Activated CD4-positive, alpha-beta T cell treated with anti-CD3 and anti-CD28 coated beads, Interleukin-2, amount 50 U/mL, for 48 hours (primary cell): ENCODE results near the gene CXorf65.

ENCODE experiments used
- DNase-seq, 2 experiments: peaks; one replicate each; pipeline ENCODE4 v3.0.0-alpha.2; 2020

Gene CXorf65

DNA sequence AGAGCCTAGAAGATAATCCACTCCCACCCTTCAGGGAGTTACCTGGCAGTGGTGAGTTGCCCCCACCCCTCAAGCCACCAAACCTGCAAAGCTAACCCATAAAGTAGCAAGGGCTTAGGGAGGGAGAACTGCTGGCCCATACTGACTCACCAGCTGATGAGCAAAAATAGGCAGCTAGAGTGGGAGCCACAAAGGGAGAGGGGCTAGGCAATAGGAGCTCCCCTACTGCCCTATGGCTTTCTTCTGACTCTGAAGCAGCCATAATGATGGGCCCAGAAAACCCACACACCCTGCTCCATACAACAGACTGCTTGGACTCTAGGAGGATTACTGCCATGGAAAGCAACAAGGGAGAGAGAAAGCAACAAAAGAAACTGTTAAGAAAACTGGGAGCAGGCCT, 46.4 kb downstream of the CXorf65 start:
- no peak for DNase-seq

DNA sequence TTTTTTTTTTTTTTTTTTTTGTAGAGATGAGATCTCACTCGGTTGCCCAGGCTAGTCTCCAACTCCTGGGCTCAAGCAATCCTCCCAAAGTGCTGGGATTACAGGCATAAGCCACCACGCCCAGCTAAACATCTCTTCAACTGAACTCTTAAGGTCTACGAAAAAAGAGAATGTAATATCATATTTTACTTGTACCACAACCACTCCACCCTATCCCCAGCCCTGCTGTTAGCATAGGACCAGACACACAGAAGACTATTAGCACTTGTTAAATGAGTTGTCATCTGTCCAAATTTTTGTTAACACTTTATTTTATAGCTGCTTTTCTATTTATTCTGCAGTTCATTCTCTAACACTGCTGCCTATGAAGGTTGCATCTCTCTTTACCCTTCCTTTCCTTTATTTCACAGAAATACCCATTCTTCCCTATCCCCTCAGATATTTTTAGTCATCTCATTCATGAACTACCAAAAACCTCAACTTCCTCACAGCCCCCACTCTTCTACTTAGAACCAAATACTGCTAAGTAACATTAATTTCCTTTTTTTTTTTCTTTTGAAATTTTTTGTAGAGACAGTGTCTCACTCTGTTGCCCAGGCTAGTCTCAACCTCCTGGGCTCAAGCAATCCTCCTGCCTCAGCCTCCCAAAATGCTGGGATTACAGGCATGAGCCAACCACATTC, 48.6 kb downstream of the CXorf65 start:
- no peak for DNase-seq

DNA sequence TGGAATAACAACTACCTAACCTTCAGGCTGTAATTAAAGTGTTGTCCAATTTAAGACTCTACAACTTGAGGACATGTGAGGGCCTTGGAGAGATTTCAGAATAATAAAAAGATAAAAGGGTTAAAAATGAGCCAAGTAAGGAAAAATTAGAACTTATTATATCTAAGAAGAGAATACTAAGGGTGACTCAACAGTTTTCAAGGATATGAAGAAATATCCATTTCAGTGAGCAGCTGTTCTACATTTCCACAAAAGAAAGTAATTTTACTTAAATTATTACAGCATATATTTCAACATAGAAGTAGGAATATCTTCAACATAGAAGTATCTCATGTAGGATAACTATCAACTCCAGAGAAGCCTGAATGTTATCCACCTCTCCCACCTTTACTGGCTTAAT, 49.7 kb downstream of the CXorf65 start:
- DNase-seq: no peak
